Psoas muscle (tissue), 8 donors: ENCODE results near the gene UBA1. TPM values are rescaled to one million over a fixed set of nuclear protein-coding genes. Genes with fewer than 3 reads are reported as not detected.
A peak's percentile ranks its signal among the peaks of the same experiment; 100 is the strongest.

Experiments
- ATAC-seq, 4 donors: fragments of 200-7000 bp; cut with Tn5 transposase; one replicate each; pipeline ENCODE4 v1.9.1; 2020; ENCODE audit warnings: moderate library complexity in 3 of 4, mild to moderate bottlenecking in 2 of 4
- DNase-seq, 2 donors: peaks; one replicate each; pipeline ENCODE4 v3.0.0-alpha.2; 2020
- H3K27ac ChIP-seq: fragments of 200-600 bp; one replicate; pipeline ENCODE4 v1.8.0; 2022
- H3K27me3 ChIP-seq, 3 donors: fragments of 200-600 bp in 1 of 3; one replicate each; pipeline versions ENCODE4 v1.6.1 to v1.8.0; 2013 to 2022; ENCODE audit warnings: low read length in 2 of 3, mild to moderate bottlenecking in 2 of 3, moderate library complexity in 1 of 3; ENCODE audit not compliant: insufficient read depth in 3 of 3
- H3K36me3 ChIP-seq, 2 donors: fragments of 200-600 bp in 1 of 2; one replicate each; pipeline versions ENCODE4 v1.6.1 to v1.8.0; 2013 to 2022; ENCODE audit warnings: low read depth in 1 of 2, mild to moderate bottlenecking in 1 of 2, moderate library complexity in 1 of 2; ENCODE audit not compliant: insufficient read depth in 1 of 2
- H3K4me1 ChIP-seq: fragments of 200-600 bp; one replicate; pipeline ENCODE4 v1.8.0; 2022
- H3K4me3 ChIP-seq: fragments of 200-600 bp; one replicate; pipeline ENCODE4 v1.8.0; 2022; ENCODE audit warnings: mild to moderate bottlenecking
- H3K9me3 ChIP-seq: fragments of 200-600 bp; one replicate; pipeline ENCODE4 v1.8.0; 2022
- CTCF ChIP-seq: fragments of 200-600 bp; IDR thresholded peaks from one replicate; pipeline ENCODE4 v1.8.0; 2022; ENCODE audit warnings: antibody characterized with exemption
- WGBS, 3 donors: extraction: QIAGEN DNeasy Blood & Tissue Kit; methylation state at CpG; one replicate each; pipeline versions ENCODE4 v1.1.6 to v1.1.7; 2013; 5-methylcytosine and 5-hydroxymethylcytosine counted together
- intact Hi-C, 2 donors: fragments of 100-400 bp; cut with DNase I; formaldehyde crosslinking; loops; one replicate each; pipeline versions ENCODE4 v1.11.0 to v1.14.2; 2022
- polyA plus RNA-seq, 3 donors: library from polyadenylated mRNA; stranded (reverse); fragments of 200-250 nt; gene quantifications; one replicate each; pipeline ENCODE4 v1.2.3, GENCODE V29; 2013
- total RNA-seq, 4 donors: library from RNA; stranded (reverse); fragmentation: NEBNext Ultra II Directional in 2 of 4; extraction: Animal tissue kit (Norgen Biotek cat#: 25700) in 2 of 4; gene quantifications; one replicate each; pipeline versions ENCODE4 v1.2.1 to v1.2.4, GENCODE V29; 2021 to 2023
- donor health status: healthy with polysubstance abuse.
- donor health status: DM: no; HTN: no; CAD: no; lungs with moderate emphysema.
- donor health status: Bipolar disorder and iron deficiency.
- donor health status: healthy.
- donor health status: DM: yes; HTN: yes; CAD: no.
- donor health status: DM: no; HTN: no; CAD: no.
- donor health status: DM: no; HTN: no; CAD: no.
- donor health status: DM: yes; HTN: yes; CAD: no.

Gene UBA1
- total and polyA plus RNA-seq, 7 donors = 96.2 to 230 (median 145) TPM

GRCh38 chrX:47181301-47181700 lies 12.3 kb upstream of the UBA1 start:
- Histone ChIP-seq H3K4me3 (no peak overlapping the region), H3K27ac (no peak overlapping the region), H3K36me3 (peaks cover 3 to 76% of the 10 kb centered on the region in 2 donors), H3K27me3 (peaks cover 0 to 28% (median 0%) of the 10 kb centered on the region in 3 donors), H3K9me3 (no peaks in the 10 kb centered on the region), H3K4me1 (no peaks in the 10 kb centered on the region)
- ATAC-seq (no peak), DNase-seq (no peak)
- intact Hi-C loops = no loop called here
- 87 to 98% (median 95%) methylated on average over 6 to 10 of the region's 10 CpGs for WGBS, 3 donors
- no peak for TF ChIP-seq CTCF

GRCh38 chrX:47182106-47182700 lies 11.4 kb upstream of the UBA1 start:
- Histone ChIP-seq H3K27me3 (peaks cover 0 to 26% (median 0%) of the 10 kb centered on the region in 3 donors), H3K4me1 (no peaks in the 10 kb centered on the region), H3K9me3 (no peaks in the 10 kb centered on the region), H3K4me3 (no peak overlapping the region), H3K36me3 (peaks cover 3 to 75% of the 10 kb centered on the region in 2 donors), H3K27ac (no peak overlapping the region)
- TF ChIP-seq CTCF = no peak
- WGBS, 3 donors = 80 to 91% (median 86%) methylated on average over 8 to 9 of the region's 9 CpGs
- ATAC-seq (no peak), DNase-seq (no peak)
- intact Hi-C loops = no loop called here

GRCh38 chrX:47184486-47184885 lies 9.1 kb upstream of the UBA1 start:
- peaks cover 0 to 7% (median 0%) of the 10 kb centered on the region in 3 donors for H3K27me3 ChIP-seq
- peaks cover 3 to 53% of the 10 kb centered on the region in 2 donors for H3K36me3 ChIP-seq
- H3K9me3 ChIP-seq = no peaks in the 10 kb centered on the region
- H3K27ac ChIP-seq = no peak overlapping the region
- no peaks in the 10 kb centered on the region for H3K4me1 ChIP-seq
- DNase-seq = no peak
- intact Hi-C loops = no loop called here
- peak in 1 of 4 donors; percentile 20 for ATAC-seq
- H3K4me3 ChIP-seq = no peak overlapping the region
- TF ChIP-seq CTCF = no peak
- 81 to 87% (median 84%) methylated on average over 3 to 4 of the region's 4 CpGs for WGBS, 3 donors

- TF ChIP-seq CTCF = no peak
These were observed 8.4 kb upstream of the UBA1 start for GRCh38 chrX:47185241-47185640.

More at GRCh38 chrX:47185241-47185640, 8.4 kb upstream of the UBA1 start:
- Histone ChIP-seq H3K27me3 (peaks cover 0 to 7% (median 0%) of the 10 kb centered on the region in 3 donors), H3K36me3 (peaks cover 3 to 47% of the 10 kb centered on the region in 2 donors), H3K4me3 (no peak overlapping the region), H3K27ac (no peak overlapping the region), H3K4me1 (peaks cover under 1% of the 10 kb centered on the region), H3K9me3 (no peaks in the 10 kb centered on the region)
- no peak for DNase-seq
- WGBS, 3 donors = 72 to 96% (median 90%) methylated on average over 7 to 17 of the region's 17 CpGs
- intact Hi-C loops = no loop called here
- no peak for ATAC-seq
